HCT116 (cell line): ENCODE results near the gene KAZN. TPM values are rescaled to one million over a fixed set of nuclear protein-coding genes. Genes with fewer than 3 reads are reported as not detected.

Source experiments
- ATAC-seq: fragments of 200-7000 bp; cut with Tn5 transposase; 2 replicates; pipeline ENCODE4 v1.9.1; 2020; ENCODE audit warnings: mild to moderate bottlenecking, moderate library complexity
- BruUV-seq: library from RNA; stranded (reverse); fragments of 400-500 nt; replicated peaks from 2 replicates; lab custom pipeline; 2021; lab: Mats Ljungman, UMichigan
- CTCF ChIA-PET: fragments of 300-600 bp; sonication (Branson Sonifier 250); formaldehyde crosslinking; loops from one replicate; lab custom pipeline; 2021; ENCODE audit warnings: antibody characterized with exemption; lab: Charles Lee
- POLR2A ChIA-PET: fragments of 300-600, 350-600 bp; sonication (Branson Sonifier 250); formaldehyde crosslinking; loops from one replicate; lab custom pipeline; 2021; ENCODE audit warnings: antibody characterized with exemption; lab: Charles Lee
- RAD21 ChIA-PET, 2 experiments: fragments of 300-600 bp; sonication (Branson Sonifier 250); formaldehyde crosslinking; loops; one replicate each; lab custom pipeline; 2023; ENCODE audit warnings: low total read pairs in 2 of 2; ENCODE audit not compliant: uncharacterized antibody in 2 of 2, unreplicated experiment in 2 of 2, low non-redundant PET in 1 of 2; lab: Charles Lee
- DNase-seq: peaks from one replicate; pipeline ENCODE4 v3.0.0-alpha.2; 2010; ENCODE audit warnings: low read depth, low spot score
- H2AFZ ChIP-seq: fragments of 200-600 bp; shearing (Covaris generic), sonication (generic); 2 replicates; pipeline ENCODE4 v1.6.1; 2017; ENCODE audit warnings: low read depth, mixed run types, mixed read lengths, antibody characterized with exemption, low read length; ENCODE audit not compliant: poor library complexity, severe bottlenecking
- H3K27ac ChIP-seq: 2 replicates; pipeline ENCODE4 v1.5.1; 2012; ENCODE audit warnings: low read depth, low read length
- H3K27me3 ChIP-seq: fragments of 200-600 bp; sonication (generic); 2 replicates; pipeline ENCODE4 v1.6.1; 2016; ENCODE audit warnings: mixed run types, low read length, mixed read lengths; ENCODE audit not compliant: insufficient read depth
- H3K36me3 ChIP-seq, 2 experiments: fragments of 200-500 bp in 1 of 2; fragments of 200-600 bp in 1 of 2; sonication (Bioruptor generic) in 1 of 2; sonication (generic) in 1 of 2; 2 replicates each; pipeline versions ENCODE4 v1.5.1 to v1.6.1; 2014 to 2016; ENCODE audit warnings: low read length in 2 of 2, inconsistent platforms in 1 of 2, mixed read lengths in 1 of 2, mixed run types in 1 of 2; ENCODE audit not compliant: insufficient read depth in 2 of 2, control insufficient read depth in 1 of 2
- H3K4me1 ChIP-seq, 2 experiments: fragments of 200-600 bp in 1 of 2; sonication (generic) in 1 of 2; 2 replicates each; pipeline versions ENCODE4 v1.5.1 to v1.6.1; 2012 to 2017; ENCODE audit warnings: low read length in 2 of 2, inconsistent platforms in 1 of 2, mild to moderate bottlenecking in 1 of 2, mixed read lengths in 1 of 2, mixed run types in 1 of 2, moderate library complexity in 1 of 2; ENCODE audit not compliant: insufficient read depth in 2 of 2, control insufficient read depth in 1 of 2
- H3K4me2 ChIP-seq: fragments of 200-600 bp; sonication (generic); 2 replicates; pipeline ENCODE4 v1.6.1; 2017; ENCODE audit warnings: mixed run types, low read length, mixed read lengths
- H3K4me3 ChIP-seq, 2 experiments: fragments of 200-600 bp in 1 of 2; sonication (generic) in 1 of 2; replicated peaks in 1 of 2; 2 replicates each; pipeline ENCODE4 v1.5.1; 2011 to 2016; ENCODE audit warnings: low read length in 2 of 2, control low read depth in 1 of 2, low read depth in 1 of 2, mild to moderate bottlenecking in 1 of 2, mixed read lengths in 1 of 2, mixed run types in 1 of 2
- H3K79me2 ChIP-seq: fragments of 200-600 bp; sonication (generic); 2 replicates; pipeline ENCODE4 v1.6.1; 2017; ENCODE audit warnings: mild to moderate bottlenecking, mixed run types, low read length, moderate library complexity, mixed read lengths; ENCODE audit not compliant: insufficient read depth
- H3K9ac ChIP-seq: fragments of 200-600 bp; sonication (generic); 2 replicates; pipeline ENCODE4 v1.6.1; 2016; ENCODE audit warnings: low read length, mixed read lengths
- H3K9me2 ChIP-seq: fragments of 200-600 bp; sonication (generic), shearing (Covaris generic); 2 replicates; pipeline ENCODE4 v1.6.1; 2017; ENCODE audit warnings: mixed run types, mild to moderate bottlenecking, moderate library complexity; ENCODE audit not compliant: insufficient read depth
- H3K9me3 ChIP-seq, 2 experiments: fragments of 200-500 bp in 1 of 2; fragments of 200-600 bp in 1 of 2; sonication (Bioruptor generic) in 1 of 2; sonication (generic) in 1 of 2; 2 replicates each; pipeline ENCODE4 v1.6.1; 2014 to 2017; ENCODE audit warnings: low read length in 2 of 2, mixed read lengths in 2 of 2, inconsistent platforms in 1 of 2, low read depth in 1 of 2, mild to moderate bottlenecking in 1 of 2, mixed run types in 1 of 2, moderate library complexity in 1 of 2; ENCODE audit not compliant: control insufficient read depth in 1 of 2, insufficient read depth in 1 of 2
- H4K20me1 ChIP-seq: fragments of 200-600 bp; sonication (generic), shearing (Covaris generic); 2 replicates; pipeline ENCODE4 v1.6.1; 2017; ENCODE audit warnings: mixed run types, mild to moderate bottlenecking, moderate library complexity; ENCODE audit not compliant: insufficient read depth
- CTCF ChIP-seq, 3 experiments: fragments of 200-600 bp in 1 of 3; sonication (generic) in 1 of 3; IDR thresholded peaks in 2 of 3; conservative IDR thresholded peaks in 1 of 3; 2 replicates each; pipeline ENCODE4 v1.5.1; 2012 to 2017; ENCODE audit warnings: low read depth in 2 of 3, low read length in 2 of 3, antibody characterized with exemption in 1 of 3, borderline replicate concordance in 1 of 3, control low read depth in 1 of 3, mild to moderate bottlenecking in 1 of 3, mixed read lengths in 1 of 3, mixed run types in 1 of 3, moderate library complexity in 1 of 3; ENCODE audit not compliant: insufficient read depth in 1 of 3
- FOSL1 ChIP-seq: IDR thresholded peaks from 2 replicates; pipeline ENCODE4 v1.6.1; 2012; ENCODE audit warnings: low read depth
- JUND ChIP-seq: IDR thresholded peaks from 2 replicates; pipeline ENCODE4 v1.6.1; 2012
- SRF ChIP-seq: IDR thresholded peaks from 2 replicates; pipeline ENCODE4 v1.6.1; 2012; ENCODE audit warnings: low read depth
- TCF7L2 ChIP-seq: IDR thresholded peaks from 2 replicates; pipeline ENCODE4 v1.7.0; 2011; ENCODE audit warnings: borderline replicate concordance, inconsistent platforms; ENCODE audit not compliant: insufficient read depth, insufficient read length; ENCODE audit errors: extremely low read depth
- YY1 ChIP-seq: IDR thresholded peaks from 2 replicates; pipeline ENCODE4 v1.6.1; 2011; ENCODE audit warnings: low read length, low read depth, moderate library complexity, mild to moderate bottlenecking; ENCODE audit not compliant: insufficient replicate concordance; ENCODE audit errors: extremely low read depth
- ZFX ChIP-seq: fragments of 450-650 bp; IDR thresholded peaks from 2 replicates; pipeline ENCODE4 v1.6.1; 2017
- intact Hi-C: fragments of 100-400 bp; cut with micrococcal nuclease; formaldehyde crosslinking; loops from 2 replicates; pipeline ENCODE4 v1.10.0; 2022
- total RNA-seq: library from RNA; stranded (reverse); gene quantifications from one replicate; pipeline ENCODE4 v1.2.1, GENCODE V29; 2021; ENCODE audit not compliant: unreplicated experiment
- TF ChIP-seq, protein P1 (sequence below): IDR thresholded peaks from 2 replicates; pipeline ENCODE4 v1.6.1; 2012

The KAZN gene
- total RNA-seq, 1 experiment from 2014 or later: 13.4 TPM

DNA sequence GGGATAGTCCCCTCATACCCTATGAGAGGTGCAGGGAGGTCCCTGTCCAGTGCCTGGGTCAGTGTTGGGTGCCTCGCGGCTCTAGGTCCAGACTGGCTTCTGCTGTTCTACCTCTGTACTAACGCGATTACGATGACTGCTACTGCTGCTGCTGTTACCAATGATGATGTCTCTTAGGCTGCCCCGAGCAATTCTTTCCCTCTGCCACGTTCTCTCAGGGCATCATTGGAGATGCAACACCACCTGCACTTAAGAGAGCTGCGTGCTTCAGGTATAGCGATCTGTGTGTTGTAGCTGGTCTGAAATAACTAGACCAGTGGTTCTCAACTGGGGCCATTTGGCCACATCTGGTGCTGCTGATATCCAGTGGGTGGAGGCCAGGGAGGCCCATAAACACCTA lies 36.9 kb downstream of the KAZN start:
- POLR2A ChIA-PET: no interaction called here
- Histone ChIP-seq H3K9ac (no peak overlapping the region), H3K36me3 (no peaks in the 10 kb centered on the region), H2AFZ (no peak overlapping the region), H3K9me2 (no peaks in the 10 kb centered on the region), H3K79me2 (no peaks in the 10 kb centered on the region), H3K4me2 (no peak overlapping the region), H4K20me1 (no peaks in the 10 kb centered on the region), H3K27me3 (peaks cover 41% of the 10 kb centered on the region), H3K27ac (no peak overlapping the region), H3K9me3 (no peaks in the 10 kb centered on the region), H3K4me1 (no peaks in the 10 kb centered on the region), H3K4me3 (no peak overlapping the region)
- ATAC-seq (no peak), DNase-seq (no peak)
- CTCF ChIA-PET: no interaction called here
- intact Hi-C loops: no loop called here
- BruUV-seq: no TSS peak
- TF ChIP-seq CTCF (IDR thresholded peaks at IDR 0.05 in 2 of 3, conservative IDR thresholded peaks at IDR 0.05 in 1 of 3; ENCODE audit: borderline replicate concordance in 1 of 3, insufficient read depth in 1 of 3, low read depth in 2 of 3, low read length in 2 of 3) (no peak), YY1 (no peak), JUND (no peak), SRF (no peak), ZFX (no peak), TCF7L2 (no peak), FOSL1 (no peak)
- TF ChIP-seq, protein P1, sequence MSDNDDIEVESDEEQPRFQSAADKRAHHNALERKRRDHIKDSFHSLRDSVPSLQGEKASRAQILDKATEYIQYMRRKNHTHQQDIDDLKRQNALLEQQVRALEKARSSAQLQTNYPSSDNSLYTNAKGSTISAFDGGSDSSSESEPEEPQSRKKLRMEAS: no peak
- RAD21 ChIA-PET: no interaction called here
